HEK293 (cell line): ENCODE data around the gene TMEM132A.

Experiments used
- CTCF ChIA-PET: fragments of 350-600 bp; formaldehyde crosslinking; extraction: SDS; loops from one replicate; lab custom pipeline; 2021; ENCODE audit warnings: antibody characterized with exemption; lab: Yijun Ruan, JAX
- POLR2A ChIA-PET: fragments of 300-600 bp; formaldehyde crosslinking; extraction: SDS; loops from one replicate; lab custom pipeline; 2020; ENCODE audit warnings: antibody characterized with exemption, inconsistent platforms; lab: Yijun Ruan, JAX
- H3K27ac ChIP-seq: fragments of 200-500 bp; sonication (Bioruptor generic); 2 replicates; pipeline ENCODE4 v1.5.1; 2014; ENCODE audit warnings: low read depth, low read length, control low read depth, inconsistent platforms; ENCODE audit errors: extremely low read depth
- H3K36me3 ChIP-seq, 2 experiments: fragments of 200-500 bp in 1 of 2; sonication (Bioruptor generic) in 1 of 2; 1 replicate in 1 of 2; 2 replicates in 1 of 2; pipeline ENCODE4 v1.5.1; 2014 to 2017; ENCODE audit warnings: inconsistent platforms in 2 of 2, low read length in 2 of 2; ENCODE audit not compliant: control insufficient read depth in 2 of 2, insufficient read depth in 1 of 2
- H3K4me1 ChIP-seq: fragments of 200-500 bp; sonication (Bioruptor generic); 2 replicates; pipeline ENCODE4 v1.5.1; 2014; ENCODE audit warnings: mild to moderate bottlenecking, low read length, inconsistent platforms; ENCODE audit not compliant: control insufficient read depth, insufficient read depth
- H3K4me3 ChIP-seq: 2 replicates; pipeline ENCODE4 v1.5.1; 2011; ENCODE audit warnings: low read depth, mild to moderate bottlenecking, control low read depth, low read length, moderate library complexity
- H3K9me3 ChIP-seq: fragments of 200-500 bp; sonication (Bioruptor generic); 2 replicates; pipeline ENCODE4 v1.5.1; 2014; ENCODE audit warnings: low read depth, low read length, inconsistent platforms; ENCODE audit not compliant: control insufficient read depth, insufficient read depth
- BCL11A ChIP-seq: fragments of 450-650 bp; formaldehyde crosslinking; IDR thresholded peaks from 2 replicates; pipeline ENCODE4 v1.5.1; 2016; ENCODE audit warnings: low read depth, missing biosample characterization, missing genetic modification characterization
- GLIS1 ChIP-seq: fragments of 450-650 bp; formaldehyde crosslinking; IDR thresholded peaks from 2 replicates; pipeline ENCODE4 v1.5.1; 2016; ENCODE audit warnings: missing biosample characterization, missing genetic modification characterization
- SCRT2 ChIP-seq: fragments of 450-650 bp; formaldehyde crosslinking; IDR thresholded peaks from 2 replicates; pipeline ENCODE4 v1.5.1; 2016; ENCODE audit warnings: missing biosample characterization, missing genetic modification characterization
- ZNF114 ChIP-seq: fragments of 450-650 bp; formaldehyde crosslinking; IDR thresholded peaks from 2 replicates; pipeline ENCODE4 v1.5.0; 2017; ENCODE audit warnings: missing biosample characterization, missing genetic modification characterization
- ZNF140 ChIP-seq: fragments of 450-650 bp; formaldehyde crosslinking; IDR thresholded peaks from 2 replicates; pipeline ENCODE4 v1.5.1; 2016; ENCODE audit warnings: missing biosample characterization, missing genetic modification characterization
- ZNF37A ChIP-seq: fragments of 450-650 bp; IDR thresholded peaks from 2 replicates; pipeline ENCODE4 v1.5.1; 2018; ENCODE audit warnings: missing biosample characterization, missing genetic modification characterization
- ZNF391 ChIP-seq: fragments of 450-650 bp; formaldehyde crosslinking; IDR thresholded peaks from 2 replicates; pipeline ENCODE4 v1.5.1; 2016; ENCODE audit warnings: low read depth, missing biosample characterization, missing genetic modification characterization, borderline replicate concordance
- ZNF404 ChIP-seq: fragments of 450-650 bp; formaldehyde crosslinking; IDR thresholded peaks from 2 replicates; pipeline ENCODE4 v1.5.1; 2017; ENCODE audit warnings: missing biosample characterization, missing genetic modification characterization
- ZNF423 ChIP-seq: fragments of 450-650 bp; formaldehyde crosslinking; IDR thresholded peaks from 2 replicates; pipeline ENCODE4 v1.5.1; 2016; ENCODE audit warnings: missing biosample characterization, missing genetic modification characterization
- ZNF544 ChIP-seq: fragments of 450-650 bp; formaldehyde crosslinking; IDR thresholded peaks from 2 replicates; pipeline ENCODE4 v1.5.0; 2017; ENCODE audit warnings: missing biosample characterization, missing genetic modification characterization
- ZNF555 ChIP-seq: fragments of 450-650 bp; formaldehyde crosslinking; conservative IDR thresholded peaks from 2 replicates; pipeline ENCODE4 v1.5.1; 2017; ENCODE audit warnings: missing biosample characterization, mild to moderate bottlenecking, missing genetic modification characterization, inconsistent platforms
- ZNF558 ChIP-seq: fragments of 450-650 bp; formaldehyde crosslinking; IDR thresholded peaks from 2 replicates; pipeline ENCODE4 v1.5.1; 2016; ENCODE audit warnings: missing biosample characterization, missing genetic modification characterization
- ZNF585B ChIP-seq: fragments of 450-650 bp; formaldehyde crosslinking; IDR thresholded peaks from 2 replicates; pipeline ENCODE4 v1.5.1; 2016; ENCODE audit warnings: missing biosample characterization, missing genetic modification characterization
- ZNF596 ChIP-seq: fragments of 450-650 bp; IDR thresholded peaks from 2 replicates; pipeline ENCODE4 v1.5.0; 2018; ENCODE audit warnings: missing biosample characterization, mild to moderate bottlenecking, missing genetic modification characterization, moderate library complexity
- ZNF600 ChIP-seq: fragments of 450-650 bp; formaldehyde crosslinking; IDR thresholded peaks from 2 replicates; pipeline ENCODE4 v1.5.1; 2016; ENCODE audit warnings: missing biosample characterization, missing genetic modification characterization
- ZNF623 ChIP-seq: fragments of 450-650 bp; formaldehyde crosslinking; IDR thresholded peaks from 2 replicates; pipeline ENCODE4 v1.5.1; 2016; ENCODE audit warnings: missing biosample characterization, missing genetic modification characterization
- ZNF629 ChIP-seq: fragments of 450-650 bp; formaldehyde crosslinking; IDR thresholded peaks from 2 replicates; pipeline ENCODE4 v1.5.1; 2017; ENCODE audit warnings: missing biosample characterization, missing genetic modification characterization
- ZNF670 ChIP-seq: fragments of 450-650 bp; formaldehyde crosslinking; IDR thresholded peaks from 2 replicates; pipeline ENCODE4 v1.5.1; 2016; ENCODE audit warnings: missing biosample characterization, missing genetic modification characterization, low read depth
- ZNF747 ChIP-seq: fragments of 450-650 bp; formaldehyde crosslinking; IDR thresholded peaks from 2 replicates; pipeline ENCODE4 v1.5.1; 2016; ENCODE audit warnings: missing biosample characterization, missing genetic modification characterization
- ZSCAN23 ChIP-seq: fragments of 450-650 bp; formaldehyde crosslinking; IDR thresholded peaks from 2 replicates; pipeline ENCODE4 v1.5.1; 2016; ENCODE audit warnings: missing biosample characterization, missing genetic modification characterization
- TF ChIP-seq, protein P1 (sequence below): fragments of 450-650 bp; IDR thresholded peaks from 2 replicates; pipeline ENCODE4 v1.5.1; 2018; ENCODE audit warnings: missing biosample characterization, missing genetic modification characterization
- TF ChIP-seq, protein P2 (sequence below): fragments of 450-650 bp; formaldehyde crosslinking; IDR thresholded peaks from 2 replicates; pipeline ENCODE4 v1.5.1; 2016; ENCODE audit warnings: missing biosample characterization, missing genetic modification characterization
- TF ChIP-seq, protein P3 (sequence below): fragments of 450-650 bp; formaldehyde crosslinking; IDR thresholded peaks from 2 replicates; pipeline ENCODE4; 2016; ENCODE audit warnings: missing biosample characterization, missing genetic modification characterization

TMEM132A gene

DNA sequence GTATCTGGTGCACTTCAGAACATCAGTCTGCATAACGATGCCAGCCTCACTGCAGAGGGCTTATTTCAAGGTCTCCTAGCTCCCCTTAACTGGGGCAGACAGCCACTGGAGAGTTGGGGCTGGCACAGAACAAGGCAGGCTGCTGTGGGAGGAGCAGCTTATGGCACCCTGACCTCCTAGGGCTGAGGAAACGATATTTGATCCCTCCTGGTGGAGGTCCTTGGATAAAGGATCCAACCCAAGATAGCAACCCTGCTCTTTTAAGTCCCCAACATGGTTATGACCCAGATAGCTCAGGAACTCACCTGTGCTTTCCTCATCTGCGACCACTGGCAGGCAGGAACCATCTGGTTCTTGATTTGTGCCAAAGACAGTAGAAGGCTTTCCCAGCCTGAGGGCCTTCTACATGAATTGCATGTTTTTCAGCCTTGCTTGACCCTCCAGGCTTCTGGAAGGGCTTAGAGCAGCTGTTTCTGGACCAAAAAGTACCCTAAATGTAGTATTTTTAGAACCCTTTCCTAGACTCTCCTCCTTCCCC is 7.5 kb upstream of the TMEM132A start:
- ChIA-PET POLR2A (interaction anchor here (4.0 kb wide), 1 partner anchor 11 kb away, joined by 36 read pairs; the partner anchor contains the start of gene PRPF19), CTCF (interaction anchor here (0.8 to 6.2 kb wide), 2 partner anchors 17 to 270 kb away, joined by 6 to 30 read pairs; no protein-coding TSS in a partner anchor)
- H3K27ac ChIP-seq = no peak overlapping the region

DNA sequence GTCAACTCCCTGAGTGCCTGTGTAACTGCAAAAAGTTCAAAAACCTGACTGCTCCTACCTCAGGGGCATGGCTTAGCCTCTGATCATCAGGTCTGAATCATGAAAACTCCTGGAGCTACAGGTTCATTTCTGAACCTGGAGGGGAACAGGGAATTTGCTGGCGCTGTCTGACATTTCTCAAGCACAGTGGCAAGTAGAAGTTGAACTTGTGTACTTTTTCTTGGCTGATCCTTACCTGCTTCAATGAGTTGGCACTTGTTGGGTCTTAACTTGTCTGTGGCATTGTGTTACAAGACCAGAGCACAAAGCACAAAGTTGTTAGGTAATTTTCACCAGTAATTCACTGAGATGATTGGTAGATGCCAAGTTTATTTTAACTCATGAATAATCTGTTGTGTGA is 7.0 kb upstream of the TMEM132A start:
- POLR2A ChIA-PET = no interaction called here
- no peaks in the 10 kb centered on the region for H3K9me3 ChIP-seq
- H3K27ac ChIP-seq = no peak overlapping the region
- TF ChIP-seq, protein P1, sequence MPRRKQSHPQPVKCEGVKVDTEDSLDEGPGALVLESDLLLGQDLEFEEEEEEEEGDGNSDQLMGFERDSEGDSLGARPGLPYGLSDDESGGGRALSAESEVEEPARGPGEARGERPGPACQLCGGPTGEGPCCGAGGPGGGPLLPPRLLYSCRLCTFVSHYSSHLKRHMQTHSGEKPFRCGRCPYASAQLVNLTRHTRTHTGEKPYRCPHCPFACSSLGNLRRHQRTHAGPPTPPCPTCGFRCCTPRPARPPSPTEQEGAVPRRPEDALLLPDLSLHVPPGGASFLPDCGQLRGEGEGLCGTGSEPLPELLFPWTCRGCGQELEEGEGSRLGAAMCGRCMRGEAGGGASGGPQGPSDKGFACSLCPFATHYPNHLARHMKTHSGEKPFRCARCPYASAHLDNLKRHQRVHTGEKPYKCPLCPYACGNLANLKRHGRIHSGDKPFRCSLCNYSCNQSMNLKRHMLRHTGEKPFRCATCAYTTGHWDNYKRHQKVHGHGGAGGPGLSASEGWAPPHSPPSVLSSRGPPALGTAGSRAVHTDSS = no peak
- peak; percentile 65 for TF ChIP-seq SCRT2 (tag by site-specific recombination)
- peaks cover 0 to 48% of the 10 kb centered on the region in 2 experiments; a peak in 1 of 3 replicates for H3K36me3 ChIP-seq
- CTCF ChIA-PET = interaction anchor here (0.8 to 6.2 kb wide), 2 partner anchors 18 to 270 kb away, joined by 6 to 30 read pairs; no protein-coding TSS in a partner anchor
- no peaks in the 10 kb centered on the region for H3K4me1 ChIP-seq
- H3K4me3 ChIP-seq = no peak overlapping the region

More for the DNA sequence above, 7.5 kb upstream of the TMEM132A start:
- Histone ChIP-seq H3K36me3 (peaks cover 0 to 42% of the 10 kb centered on the region in 2 experiments; a peak in 1 of 3 replicates), H3K4me3 (no peak overlapping the region), H3K4me1 (no peaks in the 10 kb centered on the region), H3K9me3 (no peaks in the 10 kb centered on the region)
- TF ChIP-seq ZNF623 (tag by site-specific recombination) (no peak), ZNF391 (no peak), ZNF140 (tag by site-specific recombination) (no peak), ZNF747 (tag by site-specific recombination) (no peak), ZNF585B (tag by site-specific recombination) (no peak), ZNF114 (no peak), ZNF596 (tag by site-specific recombination) (no peak), ZNF544 (tag by site-specific recombination) (no peak), ZNF600 (tag by site-specific recombination) (peak; percentile 35; the same call in 1 of the 2 replicates), BCL11A (no peak), ZNF404 (tag by site-specific recombination) (no peak), ZSCAN23 (no peak), ZNF555 (tag by site-specific recombination) (no peak), ZNF37A (tag by site-specific recombination) (no peak), GLIS1 (tag by site-specific recombination) (peak; percentile 75), ZNF670 (no peak)

DNA sequence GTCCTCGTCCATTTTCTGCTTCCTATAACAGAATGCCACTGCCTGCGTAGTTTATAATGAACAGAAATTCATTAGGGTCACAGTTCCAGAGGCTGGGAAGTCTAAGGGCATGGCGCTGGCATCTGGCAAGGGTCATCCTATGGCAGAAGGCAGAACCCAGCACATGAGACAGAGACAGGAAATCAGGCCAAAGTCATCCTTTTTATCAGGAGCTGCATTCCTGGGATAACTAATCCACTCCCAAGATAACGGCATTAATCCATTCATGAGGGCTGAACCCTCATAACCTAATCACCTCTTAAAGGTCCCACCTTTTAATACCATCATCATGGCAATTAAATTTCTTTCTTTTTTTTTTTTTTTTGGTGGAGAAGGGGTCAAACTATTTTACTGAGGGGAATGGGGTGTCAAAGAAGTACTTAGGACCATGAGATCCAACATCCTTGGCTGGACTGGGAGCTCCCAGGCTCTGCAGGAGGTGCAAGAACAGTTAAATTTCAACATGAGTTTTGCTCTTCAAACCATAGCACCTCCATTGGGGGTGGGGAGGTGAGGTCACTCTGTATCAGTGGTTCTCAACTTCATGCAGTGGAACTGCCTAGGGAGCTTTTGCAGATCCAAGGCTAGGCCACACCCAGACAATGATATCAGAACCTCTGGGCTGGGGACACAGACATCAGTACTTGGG is 5.9 kb upstream of the TMEM132A start:
- no peak overlapping the region for H3K4me3 ChIP-seq
- H3K27ac ChIP-seq = no peak overlapping the region
- H3K9me3 ChIP-seq = no peaks in the 10 kb centered on the region
- ChIA-PET POLR2A (interaction anchor here (1.3 kb wide), 1 partner anchor 13 kb away, joined by 5 read pairs; no protein-coding TSS in a partner anchor), CTCF (interaction anchor here (0.7 to 6.2 kb wide), 4 partner anchors 19 to 269 kb away, joined by 3 to 30 read pairs (median 4); no protein-coding TSS in a partner anchor)
- H3K4me1 ChIP-seq = no peaks in the 10 kb centered on the region
- peaks cover 0 to 59% of the 10 kb centered on the region in 2 experiments; a peak in 1 of 3 replicates for H3K36me3 ChIP-seq
- TF ChIP-seq ZNF558 (tag by site-specific recombination) = 0 out of 2 replicates have a peak, but pooled peaks have one; percentile 16
- TF ChIP-seq GLIS1 (tag by site-specific recombination) = peak; percentile 62
- TF ChIP-seq, protein P2, sequence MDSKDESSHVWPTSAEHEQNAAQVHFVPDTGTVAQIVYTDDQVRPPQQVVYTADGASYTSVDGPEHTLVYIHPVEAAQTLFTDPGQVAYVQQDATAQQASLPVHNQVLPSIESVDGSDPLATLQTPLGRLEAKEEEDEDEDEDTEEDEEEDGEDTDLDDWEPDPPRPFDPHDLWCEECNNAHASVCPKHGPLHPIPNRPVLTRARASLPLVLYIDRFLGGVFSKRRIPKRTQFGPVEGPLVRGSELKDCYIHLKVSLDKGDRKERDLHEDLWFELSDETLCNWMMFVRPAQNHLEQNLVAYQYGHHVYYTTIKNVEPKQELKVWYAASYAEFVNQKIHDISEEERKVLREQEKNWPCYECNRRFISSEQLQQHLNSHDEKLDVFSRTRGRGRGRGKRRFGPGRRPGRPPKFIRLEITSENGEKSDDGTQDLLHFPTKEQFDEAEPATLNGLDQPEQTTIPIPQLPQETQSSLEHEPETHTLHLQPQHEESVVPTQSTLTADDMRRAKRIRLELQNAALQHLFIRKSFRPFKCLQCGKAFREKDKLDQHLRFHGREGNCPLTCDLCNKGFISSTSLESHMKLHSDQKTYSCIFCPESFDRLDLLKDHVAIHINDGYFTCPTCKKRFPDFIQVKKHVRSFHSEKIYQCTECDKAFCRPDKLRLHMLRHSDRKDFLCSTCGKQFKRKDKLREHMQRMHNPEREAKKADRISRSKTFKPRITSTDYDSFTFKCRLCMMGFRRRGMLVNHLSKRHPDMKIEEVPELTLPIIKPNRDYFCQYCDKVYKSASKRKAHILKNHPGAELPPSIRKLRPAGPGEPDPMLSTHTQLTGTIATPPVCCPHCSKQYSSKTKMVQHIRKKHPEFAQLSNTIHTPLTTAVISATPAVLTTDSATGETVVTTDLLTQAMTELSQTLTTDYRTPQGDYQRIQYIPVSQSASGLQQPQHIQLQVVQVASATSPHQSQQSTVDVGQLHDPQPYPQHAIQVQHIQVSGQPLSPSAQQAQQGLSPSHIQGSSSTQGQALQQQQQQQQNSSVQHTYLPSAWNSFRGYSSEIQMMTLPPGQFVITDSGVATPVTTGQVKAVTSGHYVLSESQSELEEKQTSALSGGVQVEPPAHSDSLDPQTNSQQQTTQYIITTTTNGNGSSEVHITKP (tag by site-specific recombination) = peak; percentile 67
- TF ChIP-seq, protein P3, sequence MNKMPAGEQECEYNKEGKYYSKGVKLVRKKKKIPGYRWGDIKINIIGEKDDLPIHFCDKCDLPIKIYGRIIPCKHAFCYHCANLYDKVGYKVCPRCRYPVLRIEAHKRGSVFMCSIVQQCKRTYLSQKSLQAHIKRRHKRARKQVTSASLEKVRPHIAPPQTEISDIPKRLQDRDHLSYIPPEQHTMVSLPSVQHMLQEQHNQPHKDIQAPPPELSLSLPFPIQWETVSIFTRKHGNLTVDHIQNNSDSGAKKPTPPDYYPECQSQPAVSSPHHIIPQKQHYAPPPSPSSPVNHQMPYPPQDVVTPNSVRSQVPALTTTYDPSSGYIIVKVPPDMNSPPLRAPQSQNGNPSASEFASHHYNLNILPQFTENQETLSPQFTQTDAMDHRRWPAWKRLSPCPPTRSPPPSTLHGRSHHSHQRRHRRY (tag by site-specific recombination) = no peak
- no peak for TF ChIP-seq ZNF37A (tag by site-specific recombination)
- TF ChIP-seq ZNF629 = peak; percentile 52
- TF ChIP-seq ZNF423 (tag by site-specific recombination) = no peak
